ENCODE measurements around the gene FILIP1. TPM values are rescaled to one million over a fixed set of nuclear protein-coding genes. Genes with fewer than 3 reads are reported as not detected.

Gene FILIP1
- polyA plus RNA-seq, 1 of the 3 experiments (the other 2 are of a cell fraction): 0.03 TPM

GRCh38 chr6:75467966-75468365, 25.6 kb downstream of the FILIP1 start:
- no peak overlapping the region for H3K9ac ChIP-seq
- no peaks in the 10 kb centered on the region for H3K27me3 ChIP-seq (ENCODE audit: insufficient read depth)
- TF ChIP-seq ELF1 (IDR thresholded peaks at IDR 0.05): no peak
- TF ChIP-seq, protein P1, sequence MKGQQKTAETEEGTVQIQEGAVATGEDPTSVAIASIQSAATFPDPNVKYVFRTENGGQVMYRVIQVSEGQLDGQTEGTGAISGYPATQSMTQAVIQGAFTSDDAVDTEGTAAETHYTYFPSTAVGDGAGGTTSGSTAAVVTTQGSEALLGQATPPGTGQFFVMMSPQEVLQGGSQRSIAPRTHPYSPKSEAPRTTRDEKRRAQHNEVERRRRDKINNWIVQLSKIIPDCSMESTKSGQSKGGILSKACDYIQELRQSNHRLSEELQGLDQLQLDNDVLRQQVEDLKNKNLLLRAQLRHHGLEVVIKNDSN (IDR thresholded peaks at IDR 0.05; ENCODE audit: borderline replicate concordance, low read depth): no peak
- TF ChIP-seq POLR2AphosphoS5 (IDR thresholded peaks at IDR 0.05; ENCODE audit: low read depth, low read length): no peak
- no peak for TF ChIP-seq GATA2 (CRISPR knock-in tag; IDR thresholded peaks at IDR 0.05)
- TF ChIP-seq JUND (IDR thresholded peaks at IDR 0.05): no peak
- TF ChIP-seq MAX (IDR thresholded peaks at IDR 0.05; ENCODE audit: low read depth): no peak
- TF ChIP-seq, protein P2, sequence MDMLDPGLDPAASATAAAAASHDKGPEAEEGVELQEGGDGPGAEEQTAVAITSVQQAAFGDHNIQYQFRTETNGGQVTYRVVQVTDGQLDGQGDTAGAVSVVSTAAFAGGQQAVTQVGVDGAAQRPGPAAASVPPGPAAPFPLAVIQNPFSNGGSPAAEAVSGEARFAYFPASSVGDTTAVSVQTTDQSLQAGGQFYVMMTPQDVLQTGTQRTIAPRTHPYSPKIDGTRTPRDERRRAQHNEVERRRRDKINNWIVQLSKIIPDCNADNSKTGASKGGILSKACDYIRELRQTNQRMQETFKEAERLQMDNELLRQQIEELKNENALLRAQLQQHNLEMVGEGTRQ (IDR thresholded peaks at IDR 0.05; ENCODE audit: borderline replicate concordance, low read depth, low read length): no peak
- TF ChIP-seq EZH2phosphoT487 (IDR thresholded peaks at IDR 0.05; ENCODE audit: borderline replicate concordance, low read depth): no peak
- CTCF ChIA-PET: interaction anchor here (1.1 kb wide), 1 partner anchor 10 kb away, joined by 4 read pairs; no protein-coding TSS in a partner anchor
- H4K20me1 ChIP-seq (ENCODE audit: insufficient read depth): no peaks in the 10 kb centered on the region
- H3K79me2 ChIP-seq (ENCODE audit: insufficient read depth): no peaks in the 10 kb centered on the region
- no peak overlapping the region for H3K4me3 ChIP-seq (ENCODE audit: low read depth in 2 of 2, low read length in 1 of 2)
- H3K36me3 ChIP-seq (replicated peaks in 1 of 2; ENCODE audit: control insufficient read depth in 1 of 2, insufficient read depth in 2 of 2, low read length in 1 of 2): no peaks in the 10 kb centered on the region
- H3K27ac ChIP-seq (ENCODE audit: low read depth in 2 of 2, low read length in 1 of 2): no peak overlapping the region
- WGBS (ENCODE audit: low lambda C conversion rate): 55% methylated on average over 3 of the region's 3 CpGs
- POLR2A ChIA-PET: no interaction called here
- H3K9me2 ChIP-seq: no peaks in the 10 kb centered on the region
- no peaks in the 10 kb centered on the region for H3K9me3 ChIP-seq
- H3F3A ChIP-seq (replicated peaks; ENCODE audit: insufficient read depth): no peaks in the 10 kb centered on the region
- DNase-seq: no peak
- no peak overlapping the region for H3K4me2 ChIP-seq
- H3K4me1 ChIP-seq (ENCODE audit: control insufficient read depth in 1 of 2, insufficient read depth in 2 of 2, low read depth in 1 of 2, low read length in 1 of 2): no peaks in the 10 kb centered on the region
- no peak overlapping the region for H2AFZ ChIP-seq (ENCODE audit: low read depth)

DNA sequence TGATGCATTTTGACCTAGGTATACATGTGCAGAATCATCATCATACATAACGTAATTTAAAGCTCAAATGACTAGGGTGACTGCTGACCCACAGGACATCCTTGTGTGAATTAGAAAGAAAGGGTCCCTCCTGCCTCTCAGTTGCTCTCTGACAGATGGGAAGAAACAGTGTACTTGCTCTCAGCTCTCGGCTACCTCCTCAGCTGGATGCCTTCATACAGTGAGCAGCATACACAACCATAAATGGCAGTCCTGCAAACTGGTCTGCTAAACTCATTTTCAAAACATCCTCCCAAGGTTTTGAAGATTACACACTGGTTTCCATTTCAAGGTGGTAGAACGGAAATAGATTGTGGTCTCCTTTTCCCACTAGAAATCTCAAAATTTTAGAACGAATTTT, 26.3 kb downstream of the FILIP1 start:
- H2AFZ ChIP-seq (ENCODE audit: low read depth): no peak overlapping the region
- no peaks in the 10 kb centered on the region for H3K9me3 ChIP-seq
- H3K9ac ChIP-seq: no peak overlapping the region
- H3K4me2 ChIP-seq: no peak overlapping the region
- H3F3A ChIP-seq (replicated peaks; ENCODE audit: insufficient read depth): no peaks in the 10 kb centered on the region
- no peak overlapping the region for H3K4me3 ChIP-seq (ENCODE audit: low read depth in 2 of 2, low read length in 1 of 2)
- WGBS (ENCODE audit: low lambda C conversion rate): 60% methylated on average over 4 of the region's 4 CpGs
- no peak for DNase-seq
- H3K9me2 ChIP-seq: no peaks in the 10 kb centered on the region
- no peaks in the 10 kb centered on the region for H3K27me3 ChIP-seq (ENCODE audit: insufficient read depth)
- ChIA-PET CTCF (interaction anchor here (1.1 kb wide), 1 partner anchor 11 kb away, joined by 4 read pairs; no protein-coding TSS in a partner anchor), POLR2A (no interaction called here)
- no peaks in the 10 kb centered on the region for H3K36me3 ChIP-seq (replicated peaks in 1 of 2; ENCODE audit: control insufficient read depth in 1 of 2, insufficient read depth in 2 of 2, low read length in 1 of 2)
- TF ChIP-seq NRF1 (IDR thresholded peaks at IDR 0.05; ENCODE audit: low read depth, low read length): no peak
- no peak for TF ChIP-seq POLR2AphosphoS5 (IDR thresholded peaks at IDR 0.05; ENCODE audit: low read depth, low read length)
- no peak for TF ChIP-seq SMC3 (IDR thresholded peaks at IDR 0.05; ENCODE audit: low read depth, low read length)
- no peak for TF ChIP-seq GABPA (IDR thresholded peaks at IDR 0.05; ENCODE audit: low read depth)
- no peak for TF ChIP-seq EP300 (IDR thresholded peaks at IDR 0.05; ENCODE audit: borderline replicate concordance in 1 of 2, low read depth in 1 of 2, low read length in 1 of 2)
- TF ChIP-seq CHD2 (IDR thresholded peaks at IDR 0.05; ENCODE audit: low read length, partially characterized antibody): no peak
- TF ChIP-seq, protein P3, sequence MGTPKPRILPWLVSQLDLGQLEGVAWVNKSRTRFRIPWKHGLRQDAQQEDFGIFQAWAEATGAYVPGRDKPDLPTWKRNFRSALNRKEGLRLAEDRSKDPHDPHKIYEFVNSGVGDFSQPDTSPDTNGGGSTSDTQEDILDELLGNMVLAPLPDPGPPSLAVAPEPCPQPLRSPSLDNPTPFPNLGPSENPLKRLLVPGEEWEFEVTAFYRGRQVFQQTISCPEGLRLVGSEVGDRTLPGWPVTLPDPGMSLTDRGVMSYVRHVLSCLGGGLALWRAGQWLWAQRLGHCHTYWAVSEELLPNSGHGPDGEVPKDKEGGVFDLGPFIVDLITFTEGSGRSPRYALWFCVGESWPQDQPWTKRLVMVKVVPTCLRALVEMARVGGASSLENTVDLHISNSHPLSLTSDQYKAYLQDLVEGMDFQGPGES (IDR thresholded peaks at IDR 0.05; ENCODE audit: low read depth, low read length): no peak
- TF ChIP-seq EZH2phosphoT487 (IDR thresholded peaks at IDR 0.05; ENCODE audit: borderline replicate concordance, low read depth): no peak
- no peak for TF ChIP-seq ZBTB33 (IDR thresholded peaks at IDR 0.05; ENCODE audit: borderline replicate concordance, low read depth)
- no peak for TF ChIP-seq RFX5 (IDR thresholded peaks at IDR 0.05; ENCODE audit: low read length)
- no peak for TF ChIP-seq MAX (IDR thresholded peaks at IDR 0.05; ENCODE audit: low read depth)
- TF ChIP-seq MEF2A (IDR thresholded peaks at IDR 0.05; ENCODE audit: borderline replicate concordance, low read depth): no peak
- no peak for TF ChIP-seq MXI1 (IDR thresholded peaks at IDR 0.05; ENCODE audit: low read depth, low read length)
- TF ChIP-seq, protein P4, sequence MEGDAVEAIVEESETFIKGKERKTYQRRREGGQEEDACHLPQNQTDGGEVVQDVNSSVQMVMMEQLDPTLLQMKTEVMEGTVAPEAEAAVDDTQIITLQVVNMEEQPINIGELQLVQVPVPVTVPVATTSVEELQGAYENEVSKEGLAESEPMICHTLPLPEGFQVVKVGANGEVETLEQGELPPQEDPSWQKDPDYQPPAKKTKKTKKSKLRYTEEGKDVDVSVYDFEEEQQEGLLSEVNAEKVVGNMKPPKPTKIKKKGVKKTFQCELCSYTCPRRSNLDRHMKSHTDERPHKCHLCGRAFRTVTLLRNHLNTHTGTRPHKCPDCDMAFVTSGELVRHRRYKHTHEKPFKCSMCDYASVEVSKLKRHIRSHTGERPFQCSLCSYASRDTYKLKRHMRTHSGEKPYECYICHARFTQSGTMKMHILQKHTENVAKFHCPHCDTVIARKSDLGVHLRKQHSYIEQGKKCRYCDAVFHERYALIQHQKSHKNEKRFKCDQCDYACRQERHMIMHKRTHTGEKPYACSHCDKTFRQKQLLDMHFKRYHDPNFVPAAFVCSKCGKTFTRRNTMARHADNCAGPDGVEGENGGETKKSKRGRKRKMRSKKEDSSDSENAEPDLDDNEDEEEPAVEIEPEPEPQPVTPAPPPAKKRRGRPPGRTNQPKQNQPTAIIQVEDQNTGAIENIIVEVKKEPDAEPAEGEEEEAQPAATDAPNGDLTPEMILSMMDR (IDR thresholded peaks at IDR 0.05): no peak
- H3K79me2 ChIP-seq (ENCODE audit: insufficient read depth): no peaks in the 10 kb centered on the region
- no peaks in the 10 kb centered on the region for H3K4me1 ChIP-seq (ENCODE audit: control insufficient read depth in 1 of 2, insufficient read depth in 2 of 2, low read depth in 1 of 2, low read length in 1 of 2)
- H3K27ac ChIP-seq (ENCODE audit: low read depth in 2 of 2, low read length in 1 of 2): no peak overlapping the region
- H4K20me1 ChIP-seq (ENCODE audit: insufficient read depth): no peaks in the 10 kb centered on the region
